ENCODE data around the gene MRPS14. TPM values are rescaled to one million over a fixed set of nuclear protein-coding genes. Genes with fewer than 3 reads are reported as not detected.

Gene MRPS14
- total RNA-seq, 1 donor from 2014 or later = 18.3 TPM

DNA sequence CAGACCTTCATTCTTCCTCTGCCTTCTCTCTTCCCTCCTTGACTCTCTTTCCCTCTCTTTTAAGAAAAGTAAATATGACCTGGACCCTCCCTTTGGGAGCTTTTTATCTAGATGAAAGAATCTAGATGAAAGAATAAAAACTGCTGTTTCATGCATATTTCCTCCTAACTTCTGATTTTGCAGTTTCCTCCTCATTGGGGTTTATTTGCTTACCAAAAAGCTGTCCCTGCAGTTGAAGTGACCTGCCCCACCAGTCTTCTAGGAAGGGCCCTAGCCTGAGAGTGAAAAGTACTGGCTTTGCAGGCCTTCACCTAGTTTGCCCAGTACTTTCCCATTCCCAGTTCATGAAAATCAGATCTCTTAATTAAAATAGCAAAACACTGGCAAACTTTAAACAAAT is 51.8 kb downstream of the MRPS14 start:
- TF ChIP-seq, protein P1, sequence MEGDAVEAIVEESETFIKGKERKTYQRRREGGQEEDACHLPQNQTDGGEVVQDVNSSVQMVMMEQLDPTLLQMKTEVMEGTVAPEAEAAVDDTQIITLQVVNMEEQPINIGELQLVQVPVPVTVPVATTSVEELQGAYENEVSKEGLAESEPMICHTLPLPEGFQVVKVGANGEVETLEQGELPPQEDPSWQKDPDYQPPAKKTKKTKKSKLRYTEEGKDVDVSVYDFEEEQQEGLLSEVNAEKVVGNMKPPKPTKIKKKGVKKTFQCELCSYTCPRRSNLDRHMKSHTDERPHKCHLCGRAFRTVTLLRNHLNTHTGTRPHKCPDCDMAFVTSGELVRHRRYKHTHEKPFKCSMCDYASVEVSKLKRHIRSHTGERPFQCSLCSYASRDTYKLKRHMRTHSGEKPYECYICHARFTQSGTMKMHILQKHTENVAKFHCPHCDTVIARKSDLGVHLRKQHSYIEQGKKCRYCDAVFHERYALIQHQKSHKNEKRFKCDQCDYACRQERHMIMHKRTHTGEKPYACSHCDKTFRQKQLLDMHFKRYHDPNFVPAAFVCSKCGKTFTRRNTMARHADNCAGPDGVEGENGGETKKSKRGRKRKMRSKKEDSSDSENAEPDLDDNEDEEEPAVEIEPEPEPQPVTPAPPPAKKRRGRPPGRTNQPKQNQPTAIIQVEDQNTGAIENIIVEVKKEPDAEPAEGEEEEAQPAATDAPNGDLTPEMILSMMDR (conservative IDR thresholded peaks at IDR 0.05; ENCODE audit: low read depth, low read length) = no peak
- no peak overlapping the region for H3K4me3 ChIP-seq (ENCODE audit: low read depth, low read length)
- no peak for DNase-seq (ENCODE audit: low read depth)

- H3K4me3 ChIP-seq (ENCODE audit: low read depth, low read length) = no peak overlapping the region
- DNase-seq (ENCODE audit: low read depth) = no peak
- TF ChIP-seq, protein P1 (conservative IDR thresholded peaks at IDR 0.05; ENCODE audit: low read depth, low read length) = no peak
Observed at GRCh38 chr1:174969977-174970376, 53.2 kb downstream of the MRPS14 start.

GRCh38 chr1:174968750-174969244 is 54.4 kb downstream of the MRPS14 start:
- TF ChIP-seq, protein P1 (conservative IDR thresholded peaks at IDR 0.05; ENCODE audit: low read depth, low read length) = no peak
- H3K4me3 ChIP-seq (ENCODE audit: low read depth, low read length) = no peak overlapping the region
- DNase-seq (ENCODE audit: low read depth) = peak; percentile 63

DNA sequence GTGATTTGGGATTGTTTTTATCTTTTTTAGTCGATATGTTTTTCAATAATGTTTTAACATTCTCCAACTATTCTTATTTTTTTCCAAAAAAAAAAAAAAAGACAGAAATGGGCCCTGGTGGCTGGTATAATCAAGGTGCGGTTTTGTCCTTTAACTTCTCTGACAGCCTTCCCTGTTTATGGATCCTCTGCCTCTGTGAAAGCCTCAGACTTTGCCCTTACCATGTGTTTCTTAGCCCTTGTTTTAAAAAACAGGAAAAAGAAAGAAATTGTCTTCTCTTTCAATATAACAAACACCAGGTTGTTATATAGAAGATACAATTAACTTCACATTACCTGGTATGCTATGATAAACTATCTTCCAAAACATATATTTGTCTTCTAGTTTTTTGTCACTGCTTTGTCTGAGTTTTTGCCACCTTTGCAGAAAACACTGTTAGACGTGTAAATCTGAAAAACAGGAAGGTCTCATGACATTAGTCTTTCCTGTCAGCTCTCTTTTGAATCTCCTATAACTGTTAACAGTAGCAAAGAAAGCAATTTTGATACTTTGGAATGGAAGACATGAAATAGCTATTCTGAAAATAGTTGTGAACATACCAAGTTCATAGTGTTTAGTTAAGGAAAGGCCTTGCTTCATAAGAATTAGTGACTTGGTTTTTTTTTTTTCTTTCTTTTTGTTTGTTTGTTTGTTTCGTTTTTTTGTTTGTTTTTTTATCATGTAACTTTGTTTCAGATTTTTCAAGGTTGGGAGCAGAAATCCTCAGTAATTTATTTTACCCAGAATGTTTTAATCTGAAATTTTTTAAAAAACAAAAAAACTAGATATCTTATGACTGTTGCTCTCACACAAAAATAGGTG is 55.1 kb downstream of the MRPS14 start:
- H3K4me3 ChIP-seq (ENCODE audit: low read depth, low read length) = no peak overlapping the region
- no peak for DNase-seq (ENCODE audit: low read depth)
- TF ChIP-seq, protein P1 (conservative IDR thresholded peaks at IDR 0.05; ENCODE audit: low read depth, low read length) = no peak

- H3K4me3 ChIP-seq (ENCODE audit: low read depth, low read length) = no peak overlapping the region
- TF ChIP-seq, protein P1 (conservative IDR thresholded peaks at IDR 0.05; ENCODE audit: low read depth, low read length) = no peak
- no peak for DNase-seq (ENCODE audit: low read depth)
Observed at GRCh38 chr1:174966008-174966572, 57.1 kb downstream of the MRPS14 start.

DNA sequence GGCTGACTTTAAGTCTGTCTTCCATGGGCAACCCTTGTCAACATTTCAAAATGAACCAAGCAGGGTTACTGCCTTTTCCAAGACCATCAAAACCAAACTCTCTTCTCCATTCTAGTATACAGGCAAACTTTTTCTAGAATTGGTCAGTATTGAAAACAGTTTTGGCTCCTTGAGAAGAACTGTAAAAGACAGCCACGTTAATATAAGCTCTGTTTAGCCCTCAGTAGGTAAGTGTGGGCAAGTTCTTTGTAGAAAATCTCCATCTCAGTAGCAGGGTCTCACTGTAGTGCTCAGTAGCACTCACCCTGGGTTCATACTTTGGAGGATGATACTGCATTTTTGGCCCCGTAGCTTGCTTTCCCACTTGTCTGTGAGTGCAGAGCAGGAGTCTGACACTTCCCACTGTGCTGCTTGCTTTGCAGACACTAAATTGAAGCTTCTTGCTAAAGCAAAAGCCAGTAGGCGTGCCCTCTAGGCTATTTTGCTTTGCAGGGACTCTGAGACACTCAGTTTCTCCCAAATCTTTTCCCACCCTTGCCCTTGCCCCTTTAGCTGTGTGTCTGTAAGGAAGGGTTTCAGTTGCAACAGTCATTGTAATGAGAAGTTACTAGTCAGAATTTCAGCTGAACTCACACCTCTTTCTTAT is 57.7 kb downstream of the MRPS14 start:
- TF ChIP-seq, protein P1 (conservative IDR thresholded peaks at IDR 0.05; ENCODE audit: low read depth, low read length) = no peak
- DNase-seq (ENCODE audit: low read depth) = no peak
- H3K4me3 ChIP-seq (ENCODE audit: low read depth, low read length) = no peak overlapping the region
